Measurements from ENCODE around the gene ADCK2.
"Not testable (repeated sequence)": the region's sequence is repeated elsewhere in the genome, so short reads cannot be mapped to it uniquely, and the experiment has no call there.

Gene ADCK2, protein sequence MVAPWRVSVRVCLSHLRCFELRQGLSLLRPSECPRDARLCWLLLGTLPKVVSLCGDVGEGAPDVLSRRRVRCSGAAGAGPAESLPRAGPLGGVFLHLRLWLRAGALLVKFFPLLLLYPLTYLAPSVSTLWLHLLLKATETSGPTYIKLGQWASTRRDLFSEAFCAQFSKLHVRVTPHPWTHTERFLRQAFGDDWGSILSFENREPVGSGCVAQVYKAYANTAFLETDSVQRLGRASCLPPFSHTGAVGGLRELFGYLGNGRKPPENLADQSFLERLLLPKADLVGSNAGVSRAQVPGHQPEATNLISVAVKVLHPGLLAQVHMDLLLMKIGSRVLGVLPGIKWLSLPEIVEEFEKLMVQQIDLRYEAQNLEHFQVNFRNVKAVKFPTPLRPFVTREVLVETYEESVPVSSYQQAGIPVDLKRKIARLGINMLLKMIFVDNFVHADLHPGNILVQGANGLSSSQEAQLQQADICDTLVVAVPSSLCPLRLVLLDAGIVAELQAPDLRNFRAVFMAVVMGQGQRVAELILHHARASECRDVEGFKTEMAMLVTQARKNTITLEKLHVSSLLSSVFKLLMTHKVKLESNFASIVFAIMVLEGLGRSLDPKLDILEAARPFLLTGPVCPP

DNA sequence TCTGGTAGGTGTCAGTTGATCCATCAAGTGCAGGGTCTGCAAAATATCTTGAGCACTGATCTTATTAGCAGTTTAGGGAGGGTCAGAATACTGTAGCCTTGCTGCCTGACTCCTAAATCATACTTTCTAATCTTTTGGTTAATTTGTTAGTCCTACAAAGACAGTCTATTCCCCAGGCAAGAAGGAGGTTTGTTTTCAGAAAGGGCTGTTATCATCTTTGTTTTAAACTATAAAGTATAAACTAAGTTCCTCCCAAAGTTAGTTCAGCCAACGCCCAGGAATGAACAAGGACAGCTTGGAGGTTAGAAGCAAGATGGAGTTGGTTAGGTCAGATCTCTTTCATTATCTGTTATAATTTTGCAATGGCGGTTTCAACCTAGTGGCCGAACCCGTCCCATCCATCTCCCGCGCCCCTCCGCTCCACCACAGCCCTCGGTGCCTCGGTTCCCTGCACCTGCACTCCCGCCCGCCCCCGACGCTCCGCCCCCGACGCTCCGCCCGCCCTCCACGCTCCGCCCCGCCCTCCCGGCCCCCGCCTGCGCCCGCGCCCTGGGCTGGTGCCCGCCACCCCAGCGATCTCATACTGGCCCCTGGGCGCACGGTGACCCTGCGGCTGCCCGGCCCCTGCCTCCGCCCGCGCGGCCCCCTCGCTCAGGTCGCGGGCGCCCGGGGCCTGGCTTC, at the start of gene ADCK2:
Gene ADCK2, plus strand, starts transcription at position 564 of the 681 bp plus-strand sequence. CDS start 386 bp downstream, outside the sequence.
- DNase-seq: peak; percentile 50 to 72

DNA sequence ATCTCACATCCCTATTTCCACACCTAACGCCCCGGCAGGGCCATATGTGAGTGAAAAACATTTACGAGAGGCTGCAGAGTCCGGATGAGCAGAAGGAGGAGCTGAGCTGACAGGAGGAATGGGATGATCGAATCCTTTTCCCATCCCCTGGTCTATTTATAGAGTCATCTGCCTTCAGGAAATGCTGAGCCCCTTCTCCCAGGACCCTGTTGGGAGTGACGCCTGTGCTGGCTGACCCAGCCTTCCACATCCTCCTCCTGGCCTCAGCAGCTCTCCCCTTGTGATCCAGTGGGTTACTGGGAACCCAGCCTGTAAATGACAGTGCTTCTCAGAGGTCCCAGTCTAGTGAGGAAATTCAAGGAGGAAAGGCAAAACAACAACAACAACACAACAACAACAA, 48.8 kb upstream of the ADCK2 start:
- DNase-seq: no peak

DNA sequence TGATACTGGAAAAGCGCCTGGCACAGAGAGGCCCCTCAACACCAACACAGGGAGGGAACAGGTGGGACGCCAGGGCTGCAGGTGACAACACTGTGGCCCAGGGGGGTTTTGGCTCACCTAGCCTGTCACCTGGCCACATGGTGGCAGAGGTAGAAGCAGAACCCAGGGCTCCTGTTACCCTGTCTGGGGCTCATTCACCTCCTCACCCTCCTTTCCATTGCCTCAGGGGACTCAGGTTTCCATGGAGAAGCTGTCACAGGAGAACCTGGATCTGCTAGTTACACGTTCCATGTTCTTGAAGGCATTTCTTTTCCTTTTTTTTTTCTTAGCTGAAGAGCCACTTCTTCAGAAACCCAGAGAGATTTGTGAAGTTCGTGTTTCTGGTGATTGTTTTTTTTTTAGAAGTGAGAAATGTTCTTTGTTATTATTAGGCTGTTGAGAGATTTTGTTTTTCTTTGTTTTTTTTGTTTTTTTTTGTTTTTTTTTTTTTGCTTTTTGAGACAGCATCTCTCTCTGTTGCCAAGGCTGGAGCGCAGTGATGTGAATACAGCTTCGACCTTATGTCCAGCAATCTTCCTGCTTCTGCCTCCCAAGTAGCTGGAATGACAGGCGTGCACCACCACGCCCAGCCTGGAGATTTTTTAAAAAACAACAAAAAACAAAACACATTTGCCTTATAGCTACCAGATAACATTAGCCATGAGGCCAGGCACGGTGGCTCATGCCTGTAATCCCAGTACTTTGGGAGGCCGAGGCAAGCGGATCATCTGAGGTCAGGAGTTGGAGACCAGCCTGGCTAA, 48.2 kb upstream of the ADCK2 start:
- no peak for DNase-seq

DNA sequence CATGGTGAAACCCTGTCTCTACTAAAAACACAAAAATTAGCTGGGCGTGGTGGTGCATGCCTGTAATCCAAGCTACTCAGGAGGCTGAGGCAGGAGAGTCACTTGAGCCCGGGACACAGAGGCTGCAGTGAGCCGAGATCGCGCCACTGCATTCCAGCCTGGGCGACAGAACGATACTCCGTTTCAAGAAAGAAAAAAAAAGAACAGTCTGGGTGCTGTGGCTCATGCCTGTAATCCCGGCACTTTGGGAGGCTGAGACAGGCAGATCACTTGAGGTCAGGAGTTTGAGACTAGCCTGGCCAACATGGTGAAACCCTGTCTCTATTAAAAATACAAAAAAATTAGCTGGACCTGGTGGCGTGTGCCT, 47.6 kb upstream of the ADCK2 start:
- DNase-seq: not testable (repeated sequence)

DNA sequence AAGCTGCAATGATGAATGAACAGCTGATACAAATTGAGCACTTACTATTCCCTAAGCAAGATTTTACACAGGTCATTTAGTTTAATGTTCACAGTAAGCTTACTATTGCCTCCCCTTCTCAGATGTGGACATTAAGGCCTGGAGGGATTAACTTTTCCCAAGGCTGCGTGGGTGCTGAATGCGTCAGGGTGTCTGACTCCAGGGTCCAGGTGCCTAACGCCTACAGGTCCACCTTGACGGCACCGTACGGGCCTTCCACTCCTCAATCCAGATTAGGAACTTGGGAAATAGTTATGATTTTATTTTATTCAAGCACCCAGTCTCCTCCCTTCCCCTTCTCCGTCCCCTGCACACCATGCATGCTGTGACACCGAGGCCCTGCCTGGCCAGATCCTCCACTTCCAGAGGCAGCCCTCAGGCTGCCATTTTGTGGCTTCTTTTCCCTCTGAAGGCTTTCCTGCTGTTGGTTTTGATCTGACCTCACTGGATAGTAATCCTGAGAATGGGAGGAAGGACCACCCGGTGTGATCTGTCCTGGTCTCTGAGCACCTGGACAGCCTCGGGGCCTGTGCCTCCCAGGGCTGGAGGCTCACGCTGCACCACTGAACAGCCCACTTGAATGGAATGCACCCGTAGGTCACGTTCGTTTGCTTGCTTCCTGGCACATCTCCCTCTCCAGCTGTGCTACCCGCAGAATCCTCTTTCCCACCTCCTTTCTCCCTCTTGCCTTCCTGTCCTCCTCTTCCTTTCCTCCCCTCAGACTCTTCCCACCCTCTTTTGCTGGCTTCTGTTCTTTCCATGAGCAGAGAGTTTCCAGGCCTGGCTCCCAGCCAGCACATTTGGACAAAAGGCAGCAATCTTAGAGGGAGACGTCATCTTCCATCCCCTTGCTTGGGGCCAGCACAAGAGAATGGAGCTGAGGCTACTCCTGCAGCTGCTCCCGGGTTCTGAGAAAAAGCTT, 46.6 kb upstream of the ADCK2 start:
- no peak for DNase-seq

DNA sequence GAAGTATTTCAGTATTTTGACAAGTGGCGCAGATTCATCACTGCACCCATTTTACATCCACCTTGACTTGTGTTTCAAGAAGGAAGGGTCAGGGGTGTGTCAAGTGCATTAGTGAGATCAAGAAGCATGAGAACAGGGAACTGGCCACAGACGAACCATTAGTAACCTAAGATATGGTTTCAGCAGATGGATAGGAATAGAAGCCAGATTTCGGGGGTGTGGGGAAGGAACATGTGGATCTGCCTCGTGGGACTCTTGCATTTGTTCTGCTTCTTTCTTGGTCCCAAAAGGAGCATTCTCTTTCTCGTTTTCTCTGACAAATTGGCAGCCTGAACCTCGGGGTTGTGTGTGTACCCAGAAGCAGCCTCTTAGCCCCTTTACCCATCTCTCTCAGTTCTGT, 41.7 kb upstream of the ADCK2 start:
- DNase-seq: no peak

DNA sequence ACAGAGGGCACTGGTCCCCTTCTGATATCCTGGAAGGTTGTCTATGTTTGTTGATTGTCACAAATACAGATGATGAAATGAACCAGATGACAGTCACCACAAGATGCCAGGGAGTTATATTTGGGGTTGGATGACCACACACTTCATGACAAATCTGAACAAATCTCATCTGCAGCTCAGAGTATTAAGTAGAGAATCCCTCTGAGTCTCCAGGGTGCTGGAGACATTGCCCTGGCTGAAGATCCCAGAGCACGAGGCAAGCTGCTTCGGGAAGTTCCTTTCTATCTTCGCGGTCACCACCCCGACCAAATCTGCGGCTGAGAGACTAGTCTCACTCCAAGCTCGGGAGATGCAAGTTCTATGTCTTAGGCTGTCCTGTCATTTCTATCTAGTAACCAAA, 41.1 kb upstream of the ADCK2 start:
- DNase-seq: no peak

DNA sequence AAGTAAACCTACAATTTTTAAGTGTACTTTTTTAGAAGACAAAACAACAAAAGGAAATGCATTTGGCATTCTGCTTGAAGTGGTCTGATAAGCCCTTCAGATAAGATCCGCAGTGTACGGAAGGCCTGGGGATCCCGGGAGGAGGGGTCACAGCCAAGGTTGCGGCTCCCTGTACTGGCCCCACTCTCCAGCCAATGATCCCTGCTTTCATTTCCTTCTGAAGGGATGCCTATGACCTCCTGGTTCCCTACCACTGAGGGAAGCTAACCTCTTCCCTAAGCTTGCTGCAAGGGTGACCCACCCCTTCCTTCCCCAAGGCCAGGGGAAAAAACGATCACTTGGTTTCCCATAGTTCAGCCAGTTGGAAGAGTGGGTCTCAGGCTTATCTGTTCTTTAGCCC, 37.4 kb upstream of the ADCK2 start:
- no peak for DNase-seq

DNA sequence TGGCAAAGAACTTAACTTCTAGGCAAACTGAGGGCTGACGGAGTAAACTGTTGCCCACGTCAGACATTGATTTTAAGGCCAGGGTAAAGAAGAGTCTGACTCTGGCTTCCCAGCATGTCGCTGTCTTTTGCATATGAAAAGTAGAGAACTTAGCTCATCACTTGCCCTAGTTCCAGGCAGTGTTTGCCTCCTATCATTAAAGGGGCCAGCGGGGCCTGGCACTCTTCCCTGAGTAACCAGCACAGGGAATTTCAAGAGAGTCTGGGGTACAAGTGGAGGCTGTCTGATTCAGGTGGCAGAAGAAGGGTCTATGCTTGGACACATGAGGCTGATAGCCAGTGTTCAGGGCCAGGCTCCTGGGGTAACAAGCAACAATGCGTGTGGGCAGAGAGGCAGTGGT, 36.9 kb upstream of the ADCK2 start:
- DNase-seq: no peak

DNA sequence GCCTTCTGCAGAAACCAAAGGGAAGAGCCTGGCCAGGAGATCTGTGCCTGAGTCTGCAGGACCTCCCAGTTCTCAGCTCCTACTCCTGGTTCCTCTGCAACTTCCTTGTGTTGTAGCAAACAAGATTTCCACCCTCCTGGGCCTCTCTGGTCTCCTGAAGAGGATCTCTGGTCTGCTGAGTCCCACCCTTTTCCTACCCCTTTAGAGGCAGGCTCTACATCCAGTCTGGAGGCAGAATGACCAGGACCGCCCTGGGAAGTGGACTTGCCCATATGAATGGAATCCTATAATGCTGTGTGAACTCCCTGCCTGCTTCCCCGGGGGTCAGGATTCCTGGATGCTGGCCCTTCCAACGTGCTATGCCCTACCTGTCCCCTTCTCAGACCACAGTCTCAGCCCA, 35.3 kb upstream of the ADCK2 start:
- DNase-seq: no peak

DNA sequence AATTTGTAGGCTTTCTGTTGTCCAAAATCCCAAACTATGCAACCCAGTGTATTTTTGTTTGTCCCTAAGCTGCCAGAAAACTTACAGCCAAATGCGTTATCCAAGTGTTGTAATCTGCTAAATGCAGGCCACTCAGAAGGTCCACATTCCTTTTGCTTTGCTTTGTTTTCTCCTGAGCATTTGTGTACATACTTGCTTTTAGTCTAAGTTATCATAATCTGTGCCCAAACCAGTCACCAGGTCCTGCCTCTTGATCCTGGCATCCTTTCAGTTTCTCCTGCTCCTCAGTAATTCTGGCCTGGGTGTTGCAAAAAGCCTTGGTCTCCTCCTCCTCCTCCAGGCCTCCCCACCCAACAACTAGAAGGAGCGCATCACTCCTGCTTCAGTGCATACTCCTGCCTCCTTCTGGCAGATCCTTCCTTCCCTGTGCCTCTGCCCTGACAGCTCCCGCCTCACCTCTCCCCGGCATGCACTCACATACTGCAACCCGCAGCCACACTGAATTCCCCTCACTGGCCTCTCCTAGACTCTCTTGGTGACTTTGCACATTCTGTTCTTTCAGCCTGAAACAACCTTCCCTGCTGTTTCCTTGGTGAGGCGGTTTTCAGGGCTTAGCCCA, 34.5 kb upstream of the ADCK2 start:
- no peak for DNase-seq

DNA sequence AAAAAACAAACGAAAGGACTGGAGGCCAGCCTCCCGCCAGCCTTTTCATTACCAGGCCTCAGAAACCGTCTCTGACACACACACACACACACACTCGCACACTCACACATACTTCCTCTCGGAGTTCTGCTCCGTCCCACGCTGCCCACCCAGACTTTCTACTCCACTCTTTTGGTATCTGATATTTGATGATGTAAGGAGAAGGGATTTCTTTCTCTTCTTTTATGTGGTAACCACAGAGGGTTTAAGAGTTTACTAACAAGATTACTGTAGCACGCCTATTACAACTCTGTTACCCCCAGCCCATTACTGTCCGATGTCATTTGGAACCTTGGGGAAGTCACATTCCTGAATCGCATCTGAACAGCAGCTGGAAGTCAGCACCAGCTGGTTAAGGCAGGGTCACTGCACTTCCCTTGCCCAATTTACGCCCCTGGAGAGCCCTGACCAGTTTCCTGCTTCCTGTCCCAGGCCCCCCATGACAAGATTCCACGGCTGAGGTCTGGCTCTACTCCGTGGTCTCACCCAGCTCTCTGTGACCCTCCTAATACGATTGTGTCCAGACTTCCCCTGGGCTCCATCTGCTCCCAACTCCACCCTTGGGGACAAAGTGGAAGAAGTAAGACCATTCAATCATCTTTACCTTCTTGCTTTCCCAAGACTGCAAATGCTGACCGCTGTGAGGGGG, 33.2 kb upstream of the ADCK2 start:
- DNase-seq: no peak

DNA sequence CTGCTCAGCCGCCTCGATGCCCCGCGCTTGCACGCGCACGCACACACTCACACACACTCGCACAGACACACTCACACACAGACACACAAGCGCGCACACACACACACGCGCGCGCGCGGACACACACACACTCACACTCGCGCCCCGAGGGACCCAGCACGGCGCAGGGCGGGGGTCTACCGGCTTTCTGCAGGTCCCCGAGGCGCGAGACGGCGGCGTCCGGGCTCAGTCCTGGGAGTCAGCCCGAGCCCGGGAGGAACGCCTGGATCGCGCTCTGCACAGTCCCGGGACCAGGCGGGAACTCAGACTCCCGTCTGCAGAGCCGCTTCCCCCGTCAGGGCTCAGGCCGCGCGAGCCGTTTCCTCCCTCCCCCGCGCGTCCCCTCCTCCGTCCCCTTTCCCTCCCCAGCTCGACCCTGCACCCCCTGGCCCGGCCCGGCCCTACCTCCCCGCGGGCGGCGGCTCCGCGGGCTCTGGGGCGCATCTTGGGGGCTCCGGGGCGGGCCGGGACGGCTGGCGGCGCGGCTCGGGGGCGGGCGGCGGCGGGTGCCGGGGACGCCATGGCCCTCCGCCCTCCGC, 32.6 kb upstream of the ADCK2 start:
- DNase-seq: no peak

DNA sequence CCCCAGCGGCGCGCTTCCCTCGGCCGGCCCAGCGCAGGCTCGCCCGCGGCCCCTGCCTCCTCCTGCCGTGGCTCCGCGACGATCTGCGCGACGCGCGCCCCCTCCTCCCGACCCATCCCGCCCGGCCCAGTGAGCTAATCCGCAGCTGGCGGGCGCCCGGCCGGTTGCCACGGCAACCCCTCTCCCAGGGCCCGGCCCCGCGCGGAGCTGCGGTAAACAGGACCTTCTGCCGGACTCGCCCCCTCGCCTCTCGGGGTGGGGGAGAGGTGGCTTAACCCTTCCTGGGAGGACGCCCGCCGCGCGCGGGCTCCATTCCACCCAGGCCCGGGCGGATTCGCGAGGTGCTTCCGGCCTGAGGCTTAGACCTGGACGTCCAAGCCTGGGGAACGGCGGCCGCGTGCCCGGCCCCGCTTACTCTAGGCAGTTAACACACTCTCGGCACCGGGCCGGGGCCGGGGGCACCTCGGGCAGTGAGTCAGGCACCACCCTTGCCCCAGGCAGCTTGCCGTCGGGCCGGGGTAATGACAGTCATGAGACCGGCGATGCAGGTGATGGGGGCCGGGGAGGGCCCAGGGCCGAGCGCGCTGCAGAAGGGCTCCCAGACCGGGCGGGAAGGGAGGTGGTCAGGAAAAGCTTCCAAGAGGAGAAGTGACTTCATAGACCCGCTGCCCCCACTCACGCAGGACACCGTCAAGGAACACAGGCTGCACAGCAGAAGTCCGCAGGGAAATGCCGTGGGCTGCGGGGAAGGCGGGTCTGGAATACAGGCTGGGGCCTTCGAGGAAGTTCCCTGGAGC, 31.8 kb upstream of the ADCK2 start, which contains the start of gene DENND2A:
Gene DENND2A, minus strand, starts transcription at position 87 of the 797 bp plus-strand sequence. CDS start 38,416 bp downstream, outside the sequence.
- no peak for DNase-seq

DNA sequence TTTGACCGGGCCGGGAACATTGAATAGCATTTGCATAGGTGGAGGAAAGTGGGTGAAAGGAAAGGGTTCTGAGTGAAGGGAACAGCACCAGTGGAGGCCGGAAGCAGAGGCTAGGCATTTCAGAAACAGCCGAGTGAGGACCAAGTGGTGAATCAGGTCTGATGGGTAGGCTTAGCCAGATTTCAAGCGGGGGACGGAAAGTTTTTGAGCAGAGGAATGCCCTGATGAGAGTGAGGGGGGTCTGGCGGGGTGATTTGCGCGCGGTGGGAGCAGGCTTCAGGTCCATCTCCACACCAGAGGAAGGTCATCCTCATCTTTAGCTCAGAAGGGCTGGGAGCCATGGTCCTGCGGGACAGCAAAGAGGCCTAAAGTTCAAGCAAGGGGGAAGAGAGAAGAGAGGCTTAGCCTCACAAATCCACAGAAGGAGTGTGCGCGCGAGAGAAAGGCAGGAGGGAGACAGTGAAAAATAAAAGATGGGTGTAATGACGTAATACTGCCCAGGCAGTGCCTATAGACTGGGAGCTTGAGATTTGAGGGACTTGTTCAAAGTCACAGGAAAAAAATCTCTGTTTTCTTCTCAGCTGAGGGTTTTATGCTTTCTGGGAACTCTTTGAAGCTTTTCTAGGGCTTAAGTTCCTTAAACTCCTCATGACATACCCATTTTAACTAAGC, 31.1 kb upstream of the ADCK2 start:
- no peak for DNase-seq

DNA sequence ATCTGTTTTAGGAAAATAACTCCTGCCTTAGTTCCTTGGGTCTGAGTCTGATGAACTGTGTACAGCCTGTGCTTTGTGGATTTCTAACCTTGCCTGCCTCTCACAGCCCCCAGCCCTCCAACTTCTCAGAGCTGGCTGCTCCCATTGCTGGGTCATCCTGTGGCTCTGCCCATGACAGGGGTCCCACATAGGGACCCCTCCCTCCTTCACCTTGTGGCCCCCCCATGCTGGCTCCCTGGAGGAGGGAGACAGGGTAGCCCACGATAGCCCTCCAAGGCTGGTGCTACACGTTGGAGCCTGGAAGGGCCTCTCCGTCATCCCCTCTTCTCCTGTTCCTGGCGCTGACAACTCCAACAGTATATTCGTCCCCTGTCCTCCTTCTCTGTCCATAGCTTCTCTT, 29.3 kb upstream of the ADCK2 start:
- DNase-seq: no peak

DNA sequence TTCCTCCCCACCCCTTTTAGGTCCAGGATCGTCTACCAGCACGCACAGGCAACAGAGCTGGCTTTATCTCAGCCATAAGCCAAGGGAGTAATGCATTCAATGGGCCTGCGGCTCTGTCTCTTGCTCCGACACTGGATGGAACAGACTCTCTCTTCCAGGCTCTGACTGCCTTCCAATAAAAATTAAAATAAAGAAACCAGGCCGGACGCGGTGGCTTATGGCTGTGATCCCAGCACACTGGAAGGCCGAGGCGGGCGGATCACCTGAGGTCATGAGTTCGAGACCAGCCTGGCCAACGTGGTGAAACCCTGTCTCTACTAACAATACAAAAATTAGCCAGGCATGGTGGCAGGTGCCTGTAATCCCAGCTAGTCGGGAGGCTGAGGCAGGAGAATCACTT, 28.0 kb upstream of the ADCK2 start:
- DNase-seq: not testable (repeated sequence)

DNA sequence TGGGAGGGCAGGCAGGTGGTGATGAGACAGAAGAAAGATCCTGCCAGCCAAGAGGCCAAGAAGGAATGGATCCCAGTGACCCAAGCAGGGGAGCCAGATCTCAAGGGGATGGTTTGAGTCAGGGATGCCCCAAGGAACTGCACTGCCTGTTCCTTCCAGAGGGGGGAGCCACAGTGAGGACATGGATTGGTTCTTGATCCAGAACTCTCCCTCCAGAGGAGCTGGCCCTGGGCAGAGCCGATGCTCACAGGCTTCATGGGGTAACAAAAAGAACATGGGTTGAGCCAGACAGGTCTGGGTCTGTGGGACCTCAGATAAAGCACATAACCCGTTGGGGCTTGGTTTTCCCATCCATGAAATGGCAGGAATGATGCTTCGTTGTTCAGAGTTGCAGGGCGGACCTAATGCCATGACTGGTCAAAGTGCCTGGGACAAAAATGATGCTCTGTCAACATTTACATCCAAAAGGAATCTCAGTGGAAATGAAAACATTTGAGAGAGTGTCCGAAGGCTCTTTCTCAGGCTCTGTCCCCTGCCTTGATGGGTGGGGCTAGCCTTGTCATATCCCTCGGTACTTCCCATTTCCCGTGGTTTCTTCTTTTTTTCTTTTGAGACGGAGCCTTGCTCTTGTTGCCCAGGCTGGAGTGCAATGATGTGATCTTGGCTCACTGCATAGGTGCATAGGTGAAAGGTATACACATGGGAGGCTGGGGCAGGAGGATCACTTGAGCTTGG, 27.4 kb upstream of the ADCK2 start:
- no peak for DNase-seq
